Esophagus muscularis mucosa (tissue), 4 donors: ENCODE measurements around the gene FPR3. TPM values are rescaled to one million over a fixed set of nuclear protein-coding genes. Genes with fewer than 3 reads are reported as not detected.

Experiments used
- DNase-seq: peaks from one replicate; pipeline ENCODE4 v3.0.0-alpha.2; 2017; ENCODE audit errors: extremely low spot score
- H3K27ac ChIP-seq, 4 donors: fragments of 200-600 bp; sonication (generic); replicated peaks in 1 of 4; 1 replicate in 3 of 4; 2 replicates in 1 of 4; pipeline ENCODE4 v1.5.1; 2016 to 2019; ENCODE audit warnings: mild to moderate bottlenecking in 1 of 4
- H3K27me3 ChIP-seq, 4 donors: fragments of 200-600 bp; sonication (generic); one replicate each; pipeline versions ENCODE4 v1.5.1 to v1.6.0; 2016 to 2019
- H3K36me3 ChIP-seq, 4 donors: fragments of 200-600 bp; sonication (generic); one replicate each; pipeline ENCODE4 v1.5.1; 2016 to 2019
- H3K4me1 ChIP-seq, 4 donors: fragments of 200-600 bp; sonication (generic); one replicate each; pipeline ENCODE4 v1.5.1; 2016 to 2019
- H3K4me3 ChIP-seq, 4 donors: fragments of 200-600 bp; sonication (generic); 1 replicate in 2 of 4; 2 replicates in 2 of 4; pipeline ENCODE4 v1.5.1; 2016 to 2019; ENCODE audit warnings: mild to moderate bottlenecking in 4 of 4, moderate library complexity in 1 of 4
- H3K9me3 ChIP-seq, 4 donors: fragments of 200-600 bp; sonication (generic); 1 replicate in 3 of 4; 2 replicates in 1 of 4; pipeline ENCODE4 v1.5.1; 2016 to 2019
- EP300 ChIP-seq: sonication (generic); formaldehyde crosslinking; IDR thresholded peaks from one replicate; pipeline ENCODE4 v1.6.1; 2017; ENCODE audit warnings: antibody characterized with exemption
- POLR2A ChIP-seq: fragments of 450-650 bp; IDR thresholded peaks from one replicate; pipeline ENCODE4 v1.6.1; 2017; ENCODE audit warnings: antibody characterized with exemption, moderate library complexity, mild to moderate bottlenecking, low read depth
- POLR2AphosphoS5 ChIP-seq, 2 donors: sonication (generic); formaldehyde crosslinking; IDR thresholded peaks; one replicate each; pipeline ENCODE4 v1.6.1; 2017; ENCODE audit warnings: antibody characterized with exemption in 2 of 2
- WGBS: methylation state at CpG from one replicate; pipeline ENCODE4 v1.1.5; 2018; 5-methylcytosine and 5-hydroxymethylcytosine counted together
- intact Hi-C: fragments of 100-400 bp; cut with DNase I; formaldehyde crosslinking; loops from one replicate; pipeline ENCODE4 v1.15.1; 2023
- total RNA-seq, 4 donors: library from RNA; depleted of rRNA; stranded (reverse); fragments of >200 nt; gene quantifications; one replicate each; pipeline versions ENCODE4 v1.1.0 to v1.2.1, GENCODE V29; 2016
- TF ChIP-seq, protein P1 (sequence below), 3 experiments: fragments of 200-600 bp in 2 of 3; fragments of 450-650 bp in 1 of 3; sonication (generic) in 2 of 3; IDR thresholded peaks; one replicate each; pipeline ENCODE4 v1.5.1; 2017 to 2019; ENCODE audit warnings: antibody characterized with exemption in 3 of 3, mild to moderate bottlenecking in 2 of 3, moderate library complexity in 1 of 3

The FPR3 gene
- total RNA-seq, 4 donors from 2014 or later, result 4.0 to 9.9 (median 6.8) TPM

DNA sequence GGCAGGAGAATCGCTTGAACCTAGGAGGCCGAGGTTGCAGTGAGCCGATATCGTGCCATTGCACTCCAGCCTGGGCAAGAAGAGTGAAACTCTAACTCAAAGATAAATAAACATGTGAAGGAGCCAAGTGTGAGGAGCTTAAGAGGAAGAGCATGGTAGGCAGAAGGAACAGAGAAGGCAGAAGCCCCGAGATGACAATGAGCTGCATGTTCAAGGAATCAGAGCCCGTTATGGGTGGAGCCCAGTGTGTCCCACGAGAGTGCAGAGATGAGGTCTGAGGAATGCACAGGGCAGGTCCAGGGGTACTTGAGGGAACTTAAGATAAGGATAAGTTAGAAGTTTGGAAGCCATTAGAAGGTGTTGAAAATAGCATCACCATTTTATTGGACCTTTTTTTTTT lies 33.3 kb upstream of the FPR3 start:
- Histone ChIP-seq H3K27ac (no peak overlapping the region), H3K9me3 (no peaks in the 10 kb centered on the region), H3K36me3 (no peaks in the 10 kb centered on the region), H3K4me3 (no peak overlapping the region), H3K27me3 (peaks cover 0 to 41% (median 0%) of the 10 kb centered on the region in 4 donors), H3K4me1 (no peaks in the 10 kb centered on the region)
- DNase-seq, result no peak
- WGBS, result 80% methylated on average over 7 of the region's 7 CpGs
- intact Hi-C loops, result no loop called here
- TF ChIP-seq, protein P1, sequence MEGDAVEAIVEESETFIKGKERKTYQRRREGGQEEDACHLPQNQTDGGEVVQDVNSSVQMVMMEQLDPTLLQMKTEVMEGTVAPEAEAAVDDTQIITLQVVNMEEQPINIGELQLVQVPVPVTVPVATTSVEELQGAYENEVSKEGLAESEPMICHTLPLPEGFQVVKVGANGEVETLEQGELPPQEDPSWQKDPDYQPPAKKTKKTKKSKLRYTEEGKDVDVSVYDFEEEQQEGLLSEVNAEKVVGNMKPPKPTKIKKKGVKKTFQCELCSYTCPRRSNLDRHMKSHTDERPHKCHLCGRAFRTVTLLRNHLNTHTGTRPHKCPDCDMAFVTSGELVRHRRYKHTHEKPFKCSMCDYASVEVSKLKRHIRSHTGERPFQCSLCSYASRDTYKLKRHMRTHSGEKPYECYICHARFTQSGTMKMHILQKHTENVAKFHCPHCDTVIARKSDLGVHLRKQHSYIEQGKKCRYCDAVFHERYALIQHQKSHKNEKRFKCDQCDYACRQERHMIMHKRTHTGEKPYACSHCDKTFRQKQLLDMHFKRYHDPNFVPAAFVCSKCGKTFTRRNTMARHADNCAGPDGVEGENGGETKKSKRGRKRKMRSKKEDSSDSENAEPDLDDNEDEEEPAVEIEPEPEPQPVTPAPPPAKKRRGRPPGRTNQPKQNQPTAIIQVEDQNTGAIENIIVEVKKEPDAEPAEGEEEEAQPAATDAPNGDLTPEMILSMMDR (IDR thresholded peaks at IDR 0.05), result no peak
- TF ChIP-seq POLR2A (no peak), POLR2AphosphoS5 (IDR thresholded peaks at IDR 0.05) (no peak), EP300 (no peak)

DNA sequence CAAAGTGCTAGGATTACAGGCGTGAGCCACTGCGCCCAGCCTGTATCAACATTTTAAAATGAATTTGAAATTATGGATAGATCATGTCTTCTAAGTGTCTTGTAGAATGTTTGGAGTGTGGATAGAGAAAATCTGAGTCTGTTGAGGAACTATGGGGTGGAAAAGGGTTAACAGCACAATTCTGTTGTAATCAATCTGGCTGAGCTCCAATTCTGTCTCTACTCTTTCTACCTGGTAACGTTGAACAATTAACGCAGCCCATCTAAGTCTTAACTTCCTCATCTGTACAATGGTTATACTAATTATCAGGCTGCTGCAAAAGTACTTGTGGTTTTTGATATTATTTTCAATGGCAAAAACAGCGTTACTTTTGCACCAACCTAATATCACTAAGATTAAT lies 29.9 kb upstream of the FPR3 start:
- no peak overlapping the region for H3K27ac ChIP-seq
- DNase-seq, result no peak
- no peak overlapping the region for H3K4me3 ChIP-seq
- H3K4me1 ChIP-seq, result no peaks in the 10 kb centered on the region
- intact Hi-C loops, result no loop called here
- H3K36me3 ChIP-seq, result no peaks in the 10 kb centered on the region
- 61% methylated on average over 5 of the region's 5 CpGs for WGBS
- no peaks in the 10 kb centered on the region for H3K9me3 ChIP-seq
- TF ChIP-seq POLR2AphosphoS5 (IDR thresholded peaks at IDR 0.05) (no peak), EP300 (no peak), POLR2A (no peak)
- TF ChIP-seq, protein P1 (IDR thresholded peaks at IDR 0.05), result no peak
- peaks cover 0 to 47% (median 0%) of the 10 kb centered on the region in 4 donors for H3K27me3 ChIP-seq

DNA sequence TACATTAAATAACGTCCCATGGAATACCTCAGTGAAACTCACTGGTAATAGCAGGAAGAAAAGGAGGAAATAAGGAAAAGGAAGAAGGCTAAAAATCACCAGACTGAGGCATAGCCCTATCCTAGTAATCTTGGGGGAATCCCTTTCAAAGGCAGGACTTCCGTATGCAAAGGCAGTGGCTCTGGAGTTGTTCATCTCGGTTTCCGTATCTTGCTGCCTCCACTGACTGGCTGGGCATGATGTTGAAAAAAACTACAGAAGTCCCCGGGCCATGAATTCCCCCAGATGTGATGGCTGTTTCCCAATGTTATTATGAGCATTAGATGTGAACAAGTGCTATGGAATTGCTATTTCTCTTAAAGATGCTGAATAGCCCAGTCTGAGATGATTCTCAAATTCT lies 28.5 kb upstream of the FPR3 start:
- H3K36me3 ChIP-seq, result no peaks in the 10 kb centered on the region
- no peak overlapping the region for H3K4me3 ChIP-seq
- TF ChIP-seq POLR2A (no peak), POLR2AphosphoS5 (IDR thresholded peaks at IDR 0.05) (no peak), EP300 (no peak)
- TF ChIP-seq, protein P1 (IDR thresholded peaks at IDR 0.05), result no peak
- H3K27me3 ChIP-seq, result peaks cover 0 to 35% (median 0%) of the 10 kb centered on the region in 4 donors
- no peak for DNase-seq
- no peaks in the 10 kb centered on the region for H3K9me3 ChIP-seq
- WGBS, result 62% methylated on average over 5 of the region's 5 CpGs
- no peaks in the 10 kb centered on the region for H3K4me1 ChIP-seq
- no peak overlapping the region for H3K27ac ChIP-seq
- intact Hi-C loops, result no loop called here

DNA sequence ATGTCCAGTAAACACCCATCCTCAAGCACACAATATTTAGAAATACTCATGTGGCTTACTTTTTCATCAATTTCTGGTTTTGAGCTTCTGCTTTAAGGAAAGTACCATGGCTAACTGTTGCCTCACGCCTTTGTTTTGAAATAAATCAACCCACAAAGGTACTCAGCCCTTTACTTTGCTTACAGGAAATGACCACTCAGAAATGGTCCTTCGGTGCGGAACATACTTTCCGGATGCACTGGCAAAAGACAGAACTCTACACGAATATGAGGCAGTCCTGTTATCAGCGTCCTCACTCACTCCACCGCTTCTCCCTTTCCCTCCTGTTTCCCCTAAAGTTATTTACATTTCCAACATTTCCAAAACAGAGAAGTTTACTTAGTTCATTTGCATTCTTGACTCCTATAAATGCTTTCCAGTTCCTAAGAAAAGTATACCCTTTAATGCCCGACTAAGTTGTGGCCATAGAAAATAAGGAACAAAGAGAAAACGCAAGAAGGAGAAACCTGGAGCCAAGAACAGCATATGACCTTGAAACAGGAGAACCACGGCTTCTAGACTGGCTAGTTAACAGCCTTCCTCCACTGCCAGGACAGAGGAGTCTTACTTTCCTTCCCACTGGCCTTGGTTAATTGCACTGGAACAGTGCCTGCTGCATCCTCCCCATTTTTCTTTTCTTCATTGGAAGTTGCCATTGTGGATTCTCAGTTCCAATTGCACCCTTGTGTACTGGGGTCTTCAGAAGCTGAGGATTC lies 23.4 kb upstream of the FPR3 start:
- no peaks in the 10 kb centered on the region for H3K4me1 ChIP-seq
- H3K27me3 ChIP-seq, result peaks cover 0 to 40% (median 2%) of the 10 kb centered on the region in 4 donors
- TF ChIP-seq EP300 (no peak), POLR2AphosphoS5 (IDR thresholded peaks at IDR 0.05) (no peak), POLR2A (no peak)
- TF ChIP-seq, protein P1 (IDR thresholded peaks at IDR 0.05), result no peak
- intact Hi-C loops, result loop anchor here (10.0 kb wide), 1 partner anchor 117 kb away; no protein-coding TSS in a partner anchor
- WGBS, result 59% methylated on average over 10 of the region's 10 CpGs
- no peak for DNase-seq
- H3K36me3 ChIP-seq, result no peaks in the 10 kb centered on the region
- no peak overlapping the region for H3K4me3 ChIP-seq
- H3K9me3 ChIP-seq, result no peaks in the 10 kb centered on the region
- no peak overlapping the region for H3K27ac ChIP-seq
